NCI-H146 treated with DMSO at 0.1 percent for 48 hours (cell line): ENCODE data around the gene FAM200B.
"Not testable (repeated sequence)": the region's sequence is repeated elsewhere in the genome, so short reads cannot be mapped to it uniquely, and the experiment has no call there.

Experiments
- DNase-seq: peaks from one replicate; lab custom pipeline; 2025; ENCODE audit not compliant: unreplicated experiment; lab: John Stamatoyannopoulos, UW

FAM200B gene

GRCh38 chr4:15695729-15696128 lies 14.1 kb downstream of the FAM200B start:
- DNase-seq = no peak

GRCh38 chr4:15696866-15697265 lies 15.2 kb downstream of the FAM200B start:
- no peak for DNase-seq

- no peak for DNase-seq
Measured at GRCh38 chr4:15702941-15703403, 21.3 kb downstream of the FAM200B start, which contains the start of gene BST1. TSS of gene BST1 (plus strand) at chr4:15703065. CDS start at chr4:15703145, 80 bp downstream.

GRCh38 chr4:15703439-15703838 lies 21.8 kb downstream of the FAM200B start:
- no peak for DNase-seq

GRCh38 chr4:15704129-15704528 lies 22.5 kb downstream of the FAM200B start:
- DNase-seq = no peak

GRCh38 chr4:15706646-15707362 lies 25.2 kb downstream of the FAM200B start:
- no peak for DNase-seq

- DNase-seq = no peak
Measured at GRCh38 chr4:15707363-15707715, 25.7 kb downstream of the FAM200B start.

- DNase-seq = no peak
Measured at GRCh38 chr4:15711762-15712161, 30.1 kb downstream of the FAM200B start.

GRCh38 chr4:15712214-15712613 lies 30.6 kb downstream of the FAM200B start:
- DNase-seq = no peak

- DNase-seq = no peak
Measured at GRCh38 chr4:15714141-15714540, 32.5 kb downstream of the FAM200B start.

- DNase-seq = no peak
Measured at GRCh38 chr4:15714646-15715435, 33.2 kb downstream of the FAM200B start.

GRCh38 chr4:15716115-15716514 lies 34.5 kb downstream of the FAM200B start:
- no peak for DNase-seq

GRCh38 chr4:15717086-15717485 lies 35.5 kb downstream of the FAM200B start:
- DNase-seq = no peak

GRCh38 chr4:15717657-15718416 lies 36.2 kb downstream of the FAM200B start:
- DNase-seq = no peak

GRCh38 chr4:15718465-15718864 lies 36.8 kb downstream of the FAM200B start:
- no peak for DNase-seq

GRCh38 chr4:15718959-15719358 lies 37.3 kb downstream of the FAM200B start:
- DNase-seq = no peak

- DNase-seq = no peak
Measured at GRCh38 chr4:15719506-15719905, 37.9 kb downstream of the FAM200B start.

GRCh38 chr4:15720851-15721250 lies 39.2 kb downstream of the FAM200B start:
- DNase-seq = no peak

- no peak for DNase-seq
Measured at GRCh38 chr4:15725608-15726007, 44.0 kb downstream of the FAM200B start.

GRCh38 chr4:15729910-15730533 lies 48.4 kb downstream of the FAM200B start:
- DNase-seq = peak; percentile 8

- not testable (repeated sequence) for DNase-seq
Measured at GRCh38 chr4:15733061-15733460, 51.4 kb downstream of the FAM200B start.
